OCI-LY3 (cell line): ENCODE measurements around the gene C11orf68.

ENCODE experiments used
- H2AFZ ChIP-seq: fragments of 200-600, 300-600 bp; shearing (Covaris generic); 2 replicates; pipeline ENCODE4 v1.6.0; 2014; ENCODE audit warnings: antibody characterized with exemption, low read depth, low read length
- H3K27ac ChIP-seq: fragments of 200-600, 300-600 bp; sonication (generic); 2 replicates; pipeline ENCODE4 v1.5.1; 2014; ENCODE audit warnings: mild to moderate bottlenecking, low read length, moderate library complexity, mixed read lengths
- H3K27me3 ChIP-seq: fragments of 200-600, 300-600 bp; sonication (generic); 2 replicates; pipeline ENCODE4 v1.6.1; 2014; ENCODE audit warnings: low read depth, low read length, mixed read lengths
- H3K36me3 ChIP-seq: fragments of 200-600, 300-600 bp; sonication (generic); replicated peaks from 2 replicates; pipeline ENCODE3; 2014; ENCODE audit warnings: low read depth, low read length, mixed read lengths
- H3K4me1 ChIP-seq: fragments of 300-600, 200-600 bp; sonication (generic); 2 replicates; pipeline ENCODE4 v1.6.1; 2014; ENCODE audit warnings: low read length, mixed read lengths
- H3K4me2 ChIP-seq: fragments of 200-600, 300-600 bp; sonication (generic); 2 replicates; pipeline ENCODE4 v1.6.1; 2014; ENCODE audit warnings: low read length, mixed read lengths
- H3K4me3 ChIP-seq: fragments of 300-600, 200-600 bp; sonication (generic); 2 replicates; pipeline ENCODE4 v1.5.1; 2014; ENCODE audit warnings: antibody characterized with exemption, mild to moderate bottlenecking, low read length, moderate library complexity
- H3K79me2 ChIP-seq: fragments of 300-600, 200-600 bp; shearing (Covaris generic); 2 replicates; pipeline ENCODE4 v1.6.1; 2014; ENCODE audit warnings: mild to moderate bottlenecking, low read length, mixed read lengths
- H3K9ac ChIP-seq: fragments of 300-600, 200-600 bp; shearing (Covaris generic); 2 replicates; pipeline ENCODE4 v1.6.0; 2014; ENCODE audit warnings: mild to moderate bottlenecking, low read length, moderate library complexity
- H3K9me3 ChIP-seq: fragments of 200-600, 300-600 bp; shearing (Covaris generic); 2 replicates; pipeline ENCODE4 v1.6.1; 2014; ENCODE audit warnings: low read length, mixed read lengths; ENCODE audit not compliant: insufficient read depth
- H4K20me1 ChIP-seq: fragments of 200-600, 300-600 bp; sonication (generic); 2 replicates; pipeline ENCODE4 v1.6.1; 2016; ENCODE audit warnings: low read length, mixed read lengths; ENCODE audit not compliant: insufficient read depth
- EZH2phosphoT487 ChIP-seq: fragments of 200-600 bp; shearing (Covaris generic); IDR thresholded peaks from 2 replicates; pipeline ENCODE4 v1.6.1; 2018; ENCODE audit warnings: antibody characterized with exemption, mixed run types, low read depth
- TF ChIP-seq, protein P1 (sequence below): fragments of 200-600, 300-600 bp; sonication (generic); IDR thresholded peaks from 2 replicates; pipeline ENCODE4 v1.5.1; 2014; ENCODE audit warnings: antibody characterized with exemption, low read length, low read depth

The C11orf68 gene

GRCh38 chr11:65882120-65883057, 36.5 kb downstream of the C11orf68 start:
- H3K9ac ChIP-seq, result no peak overlapping the region
- peaks cover 43% of the 10 kb centered on the region for H3K36me3 ChIP-seq
- peaks cover 5% of the 10 kb centered on the region for H3K4me1 ChIP-seq
- no peak overlapping the region for H2AFZ ChIP-seq
- H3K27me3 ChIP-seq, result no peaks in the 10 kb centered on the region
- no peak overlapping the region for H3K4me2 ChIP-seq
- no peak overlapping the region for H3K4me3 ChIP-seq
- H4K20me1 ChIP-seq, result no peaks in the 10 kb centered on the region
- peaks cover 2% of the 10 kb centered on the region for H3K79me2 ChIP-seq
- no peaks in the 10 kb centered on the region for H3K9me3 ChIP-seq
- H3K27ac ChIP-seq, result no peak overlapping the region
- no peak for TF ChIP-seq EZH2phosphoT487
- TF ChIP-seq, protein P1, sequence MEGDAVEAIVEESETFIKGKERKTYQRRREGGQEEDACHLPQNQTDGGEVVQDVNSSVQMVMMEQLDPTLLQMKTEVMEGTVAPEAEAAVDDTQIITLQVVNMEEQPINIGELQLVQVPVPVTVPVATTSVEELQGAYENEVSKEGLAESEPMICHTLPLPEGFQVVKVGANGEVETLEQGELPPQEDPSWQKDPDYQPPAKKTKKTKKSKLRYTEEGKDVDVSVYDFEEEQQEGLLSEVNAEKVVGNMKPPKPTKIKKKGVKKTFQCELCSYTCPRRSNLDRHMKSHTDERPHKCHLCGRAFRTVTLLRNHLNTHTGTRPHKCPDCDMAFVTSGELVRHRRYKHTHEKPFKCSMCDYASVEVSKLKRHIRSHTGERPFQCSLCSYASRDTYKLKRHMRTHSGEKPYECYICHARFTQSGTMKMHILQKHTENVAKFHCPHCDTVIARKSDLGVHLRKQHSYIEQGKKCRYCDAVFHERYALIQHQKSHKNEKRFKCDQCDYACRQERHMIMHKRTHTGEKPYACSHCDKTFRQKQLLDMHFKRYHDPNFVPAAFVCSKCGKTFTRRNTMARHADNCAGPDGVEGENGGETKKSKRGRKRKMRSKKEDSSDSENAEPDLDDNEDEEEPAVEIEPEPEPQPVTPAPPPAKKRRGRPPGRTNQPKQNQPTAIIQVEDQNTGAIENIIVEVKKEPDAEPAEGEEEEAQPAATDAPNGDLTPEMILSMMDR, result no peak

GRCh38 chr11:65880844-65881421, 37.9 kb downstream of the C11orf68 start:
- no peak overlapping the region for H3K4me2 ChIP-seq
- no peak overlapping the region for H3K9ac ChIP-seq
- no peak overlapping the region for H3K27ac ChIP-seq

GRCh38 chr11:65880027-65880426, 38.8 kb downstream of the C11orf68 start:
- H3K4me1 ChIP-seq, result peaks cover 3% of the 10 kb centered on the region; the same call in 1 of the 2 replicates
- no peak overlapping the region for H3K4me3 ChIP-seq
- no peak overlapping the region for H2AFZ ChIP-seq
- H4K20me1 ChIP-seq, result no peaks in the 10 kb centered on the region
- H3K4me2 ChIP-seq, result no peak overlapping the region
- no peaks in the 10 kb centered on the region for H3K9me3 ChIP-seq
- no peaks in the 10 kb centered on the region for H3K27me3 ChIP-seq
- no peak overlapping the region for H3K9ac ChIP-seq
- H3K36me3 ChIP-seq, result peaks cover 28% of the 10 kb centered on the region
- H3K27ac ChIP-seq, result no peak overlapping the region
- H3K79me2 ChIP-seq, result no peaks in the 10 kb centered on the region
- TF ChIP-seq EZH2phosphoT487, result no peak
- TF ChIP-seq, protein P1, result no peak

More at GRCh38 chr11:65880844-65881421, 37.9 kb downstream of the C11orf68 start:
- no peak overlapping the region for H2AFZ ChIP-seq
- TF ChIP-seq EZH2phosphoT487, result no peak
- TF ChIP-seq, protein P1, result no peak
- H3K9me3 ChIP-seq, result no peaks in the 10 kb centered on the region
- H3K4me3 ChIP-seq, result no peak overlapping the region
- H3K4me1 ChIP-seq, result peaks cover 3% of the 10 kb centered on the region; the same call in 1 of the 2 replicates
- H4K20me1 ChIP-seq, result no peaks in the 10 kb centered on the region
- H3K79me2 ChIP-seq, result no peaks in the 10 kb centered on the region
- no peaks in the 10 kb centered on the region for H3K27me3 ChIP-seq
- peaks cover 35% of the 10 kb centered on the region for H3K36me3 ChIP-seq

GRCh38 chr11:65879617-65880016, 39.2 kb downstream of the C11orf68 start, which contains the start of gene CTSW:
Gene CTSW, plus strand, starts transcription at chr11:65879837. Its CDS starts 18 bp downstream, at chr11:65879855.
- H3K27me3 ChIP-seq, result no peaks in the 10 kb centered on the region
- TF ChIP-seq, protein P1, result no peak
- no peak for TF ChIP-seq EZH2phosphoT487
- H3K4me2 ChIP-seq, result no peak within 1 kb of the TSS
- H3K9ac ChIP-seq, result no peak within 1 kb of the TSS
- H3K9me3 ChIP-seq, result no peaks in the 10 kb centered on the region
- H2AFZ ChIP-seq, result no peak within 1 kb of the TSS
- no peaks in the 10 kb centered on the region for H3K4me1 ChIP-seq
- no peak within 1 kb of the TSS for H3K27ac ChIP-seq
- H3K79me2 ChIP-seq, result no peaks in the 10 kb centered on the region
- H3K36me3 ChIP-seq, result peaks cover 26% of the 10 kb centered on the region
- no peaks in the 10 kb centered on the region for H4K20me1 ChIP-seq
- no peak within 1 kb of the TSS for H3K4me3 ChIP-seq
